ENCODE measurements around the gene KIAA0586. TPM values are rescaled to one million over a fixed set of nuclear protein-coding genes. Genes with fewer than 3 reads are reported as not detected.

The KIAA0586 gene
- total and polyA plus RNA-seq, 9 of the 15 experiments (the other 6 are each of a cell fraction or from before 2014, with no cell fraction given) = 11.2 to 30.9 (median 22.6) TPM

DNA sequence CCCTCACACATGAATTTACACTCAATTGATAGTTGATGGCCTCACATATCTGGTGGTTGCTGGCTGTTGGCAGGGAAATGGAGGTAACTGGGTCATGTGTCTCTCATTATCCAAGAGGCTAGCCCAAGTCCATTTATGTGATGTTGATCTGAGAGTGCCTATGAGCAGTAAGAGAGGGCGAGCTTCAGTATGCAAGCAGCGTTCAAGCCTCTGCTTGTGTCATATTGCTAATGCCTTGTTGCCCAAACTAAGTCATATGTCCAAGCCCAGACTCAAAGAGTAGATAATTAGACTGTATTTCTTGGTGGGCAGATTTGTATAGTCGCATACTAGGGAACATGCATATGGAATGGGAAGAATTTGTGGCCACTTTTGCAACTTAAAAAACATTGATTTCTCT, 126.4 kb downstream of the KIAA0586 start:
- intact Hi-C loops (cut with micrococcal nuclease) = no loop called here

More for the DNA sequence above, 126.4 kb downstream of the KIAA0586 start:
- Histone ChIP-seq H3K36me3 (ENCODE audit: control insufficient read depth, insufficient read depth, low read length) (no peaks in the 10 kb centered on the region), H3K4me3 (no peak overlapping the region), H3K9ac (ENCODE audit: insufficient read depth in 1 of 2, low read depth in 2 of 2, low read length in 2 of 2) (no peak overlapping the region), H3K9me1 (ENCODE audit: control insufficient read depth, insufficient read depth, low read length) (no peaks in the 10 kb centered on the region), H3K4me2 (ENCODE audit: insufficient read depth, low read length) (no peak overlapping the region), H3K4me1 (replicated peaks in 1 of 2; ENCODE audit: control insufficient read depth in 2 of 2, insufficient read depth in 2 of 2, low read length in 2 of 2) (no peaks in the 10 kb centered on the region), H4K20me1 (replicated peaks; ENCODE audit: control insufficient read depth, insufficient read depth, low read length) (no peaks in the 10 kb centered on the region), H3K79me2 (ENCODE audit: control insufficient read depth, insufficient read depth, low read length) (no peaks in the 10 kb centered on the region), H3K9me3 (replicated peaks; ENCODE audit: control insufficient read depth, insufficient read depth, low read depth, low read length) (no peaks in the 10 kb centered on the region), H3K27ac (ENCODE audit: extremely low read depth, low read depth, low read length) (no peak overlapping the region), H3K27me3 (ENCODE audit: control insufficient read depth in 2 of 2, insufficient read depth in 2 of 2, low read length in 2 of 2) (peaks cover 0 to 4% of the 10 kb centered on the region in 2 experiments; a peak in 2 of 5 replicates), H2AFZ (ENCODE audit: low read depth, low read length) (no peak overlapping the region)
- 0% methylated on average over 3 of the region's 3 CpGs for WGBS (ENCODE audit: insufficient coverage, low coverage, missing lambda C conversion rate)
- DNase-seq (ENCODE audit: extremely low read depth in 1 of 4, low spot score in 3 of 4) (no peak), FAIRE-seq (no peak), ATAC-seq (no peak)
- POLR2A ChIA-PET = no interaction called here
- CTCF ChIA-PET (ENCODE audit: low intra/inter-chr PET ratio) = no interaction called here
- TF ChIP-seq, protein P1, sequence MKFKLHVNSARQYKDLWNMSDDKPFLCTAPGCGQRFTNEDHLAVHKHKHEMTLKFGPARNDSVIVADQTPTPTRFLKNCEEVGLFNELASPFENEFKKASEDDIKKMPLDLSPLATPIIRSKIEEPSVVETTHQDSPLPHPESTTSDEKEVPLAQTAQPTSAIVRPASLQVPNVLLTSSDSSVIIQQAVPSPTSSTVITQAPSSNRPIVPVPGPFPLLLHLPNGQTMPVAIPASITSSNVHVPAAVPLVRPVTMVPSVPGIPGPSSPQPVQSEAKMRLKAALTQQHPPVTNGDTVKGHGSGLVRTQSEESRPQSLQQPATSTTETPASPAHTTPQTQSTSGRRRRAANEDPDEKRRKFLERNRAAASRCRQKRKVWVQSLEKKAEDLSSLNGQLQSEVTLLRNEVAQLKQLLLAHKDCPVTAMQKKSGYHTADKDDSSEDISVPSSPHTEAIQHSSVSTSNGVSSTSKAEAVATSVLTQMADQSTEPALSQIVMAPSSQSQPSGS (CRISPR knock-in tag; IDR thresholded peaks at IDR 0.05) = no peak
- TF ChIP-seq ASH1L (IDR thresholded peaks at IDR 0.05; ENCODE audit: borderline replicate concordance, low read depth, partially characterized antibody) = no peak
- TF ChIP-seq ZKSCAN3 (CRISPR knock-in tag; IDR thresholded peaks at IDR 0.05) = no peak
- TF ChIP-seq ZNF354B (CRISPR knock-in tag; IDR thresholded peaks at IDR 0.05) = no peak
- TF ChIP-seq, protein P2, sequence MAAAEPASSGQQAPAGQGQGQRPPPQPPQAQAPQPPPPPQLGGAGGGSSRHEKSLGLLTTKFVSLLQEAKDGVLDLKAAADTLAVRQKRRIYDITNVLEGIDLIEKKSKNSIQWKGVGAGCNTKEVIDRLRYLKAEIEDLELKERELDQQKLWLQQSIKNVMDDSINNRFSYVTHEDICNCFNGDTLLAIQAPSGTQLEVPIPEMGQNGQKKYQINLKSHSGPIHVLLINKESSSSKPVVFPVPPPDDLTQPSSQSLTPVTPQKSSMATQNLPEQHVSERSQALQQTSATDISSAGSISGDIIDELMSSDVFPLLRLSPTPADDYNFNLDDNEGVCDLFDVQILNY (CRISPR knock-in tag; IDR thresholded peaks at IDR 0.05) = no peak
- no peak for TF ChIP-seq POLR2A (conservative IDR thresholded peaks at IDR 0.05)
- TF ChIP-seq SRSF7 (optimal IDR thresholded peaks at IDR 0.05; ENCODE audit: low read depth, low read length) = no peak
- no peak for TF ChIP-seq SP2 (IDR thresholded peaks at IDR 0.05; ENCODE audit: extremely low read depth, low read depth, low read length, poor library complexity, severe bottlenecking)
- TF ChIP-seq, protein P3, sequence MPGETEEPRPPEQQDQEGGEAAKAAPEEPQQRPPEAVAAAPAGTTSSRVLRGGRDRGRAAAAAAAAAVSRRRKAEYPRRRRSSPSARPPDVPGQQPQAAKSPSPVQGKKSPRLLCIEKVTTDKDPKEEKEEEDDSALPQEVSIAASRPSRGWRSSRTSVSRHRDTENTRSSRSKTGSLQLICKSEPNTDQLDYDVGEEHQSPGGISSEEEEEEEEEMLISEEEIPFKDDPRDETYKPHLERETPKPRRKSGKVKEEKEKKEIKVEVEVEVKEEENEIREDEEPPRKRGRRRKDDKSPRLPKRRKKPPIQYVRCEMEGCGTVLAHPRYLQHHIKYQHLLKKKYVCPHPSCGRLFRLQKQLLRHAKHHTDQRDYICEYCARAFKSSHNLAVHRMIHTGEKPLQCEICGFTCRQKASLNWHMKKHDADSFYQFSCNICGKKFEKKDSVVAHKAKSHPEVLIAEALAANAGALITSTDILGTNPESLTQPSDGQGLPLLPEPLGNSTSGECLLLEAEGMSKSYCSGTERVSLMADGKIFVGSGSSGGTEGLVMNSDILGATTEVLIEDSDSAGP (CRISPR knock-in tag; IDR thresholded peaks at IDR 0.05) = no peak
- no peak for TF ChIP-seq SMARCE1 (IDR thresholded peaks at IDR 0.05)
- TF ChIP-seq CHD4 (IDR thresholded peaks at IDR 0.05; ENCODE audit: insufficient read depth, insufficient replicate concordance, low read depth, low read length, poor library complexity, severe bottlenecking) = no peak
- TF ChIP-seq, protein P4, sequence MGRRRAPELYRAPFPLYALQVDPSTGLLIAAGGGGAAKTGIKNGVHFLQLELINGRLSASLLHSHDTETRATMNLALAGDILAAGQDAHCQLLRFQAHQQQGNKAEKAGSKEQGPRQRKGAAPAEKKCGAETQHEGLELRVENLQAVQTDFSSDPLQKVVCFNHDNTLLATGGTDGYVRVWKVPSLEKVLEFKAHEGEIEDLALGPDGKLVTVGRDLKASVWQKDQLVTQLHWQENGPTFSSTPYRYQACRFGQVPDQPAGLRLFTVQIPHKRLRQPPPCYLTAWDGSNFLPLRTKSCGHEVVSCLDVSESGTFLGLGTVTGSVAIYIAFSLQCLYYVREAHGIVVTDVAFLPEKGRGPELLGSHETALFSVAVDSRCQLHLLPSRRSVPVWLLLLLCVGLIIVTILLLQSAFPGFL (CRISPR knock-in tag; IDR thresholded peaks at IDR 0.05) = no peak
- no peak for TF ChIP-seq ZNF778 (CRISPR knock-in tag; IDR thresholded peaks at IDR 0.05)
- TF ChIP-seq CREM (IDR thresholded peaks at IDR 0.05; ENCODE audit: low read depth) = no peak
- TF ChIP-seq, protein P5, sequence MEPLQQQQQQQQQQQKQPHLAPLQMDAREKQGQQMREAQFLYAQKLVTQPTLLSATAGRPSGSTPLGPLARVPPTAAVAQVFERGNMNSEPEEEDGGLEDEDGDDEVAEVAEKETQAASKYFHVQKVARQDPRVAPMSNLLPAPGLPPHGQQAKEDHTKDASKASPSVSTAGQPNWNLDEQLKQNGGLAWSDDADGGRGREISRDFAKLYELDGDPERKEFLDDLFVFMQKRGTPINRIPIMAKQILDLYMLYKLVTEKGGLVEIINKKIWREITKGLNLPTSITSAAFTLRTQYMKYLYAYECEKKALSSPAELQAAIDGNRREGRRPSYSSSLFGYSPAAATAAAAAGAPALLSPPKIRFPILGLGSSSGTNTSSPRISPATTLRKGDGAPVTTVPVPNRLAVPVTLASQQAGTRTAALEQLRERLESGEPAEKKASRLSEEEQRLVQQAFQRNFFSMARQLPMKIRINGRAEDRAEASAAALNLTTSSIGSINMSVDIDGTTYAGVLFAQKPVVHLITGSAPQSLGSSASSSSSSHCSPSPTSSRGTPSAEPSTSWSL (CRISPR knock-in tag; IDR thresholded peaks at IDR 0.05; ENCODE audit: borderline replicate concordance) = no peak
- TF ChIP-seq NCOR1 (IDR thresholded peaks at IDR 0.05) = no peak
- no peak for TF ChIP-seq FUS (optimal IDR thresholded peaks at IDR 0.05; ENCODE audit: low read depth, low read length)
- in situ Hi-C loops (cut with MboI) = no loop called here
- BruUV-seq (replicated peaks) = no TSS peak
